BLaER1 (cell line): ENCODE measurements around the gene SGTB.
"Not testable (repeated sequence)": the region's sequence is repeated elsewhere in the genome, so short reads cannot be mapped to it uniquely, and the experiment has no call there.

Experiments
- H3K27ac ChIP-seq: shearing (Covaris generic); formaldehyde crosslinking; 2 replicates; pipeline ENCODE4 v1.8.1; 2022
- H3K27me3 ChIP-seq: shearing (Covaris generic); formaldehyde crosslinking; 2 replicates; pipeline ENCODE4 v1.8.1; 2022
- H3K36me3 ChIP-seq: shearing (Covaris generic); formaldehyde crosslinking; 2 replicates; pipeline ENCODE4 v1.8.1; 2022
- H3K4me1 ChIP-seq: shearing (Covaris generic); formaldehyde crosslinking; 2 replicates; pipeline ENCODE4 v1.8.1; 2022
- H3K4me2 ChIP-seq: shearing (Covaris generic); formaldehyde crosslinking; 2 replicates; pipeline ENCODE4 v1.8.1; 2022
- H3K4me3 ChIP-seq: shearing (Covaris generic); formaldehyde crosslinking; 2 replicates; pipeline ENCODE4 v1.8.1; 2022
- H3K9ac ChIP-seq: shearing (Covaris generic); formaldehyde crosslinking; 2 replicates; pipeline ENCODE4 v1.8.1; 2022
- H3K9me3 ChIP-seq: shearing (Covaris generic); formaldehyde crosslinking; 2 replicates; pipeline ENCODE4 v1.8.1; 2022
- H4K20me1 ChIP-seq: shearing (Covaris generic); formaldehyde crosslinking; 2 replicates; pipeline ENCODE4 v1.8.1; 2022
- Cebpa-rat ChIP-seq: shearing (Covaris generic); IDR thresholded peaks from 2 replicates; pipeline ENCODE4 v1.8.1; 2022

The SGTB gene

DNA sequence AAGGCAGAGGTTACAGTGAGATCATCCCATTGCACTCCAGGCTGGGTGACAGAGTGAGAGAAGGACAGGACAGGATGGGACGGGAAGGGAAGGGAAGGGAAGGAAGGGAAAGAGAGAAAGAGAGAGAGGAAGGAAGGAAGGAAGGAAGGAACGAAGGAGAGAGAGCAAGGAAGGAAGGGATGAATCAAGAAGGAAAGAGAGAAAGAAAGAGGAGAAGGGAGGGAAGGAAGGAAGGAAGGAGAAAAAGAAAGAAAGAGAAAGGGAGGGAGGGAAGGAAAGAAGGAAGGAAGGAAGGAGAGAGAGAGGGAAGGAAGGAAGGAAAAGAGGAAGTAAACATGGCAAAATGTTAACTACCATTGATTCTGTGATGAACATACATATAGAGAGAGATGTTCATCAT is 28.8 kb downstream of the SGTB start:
- no peaks in the 10 kb centered on the region for H4K20me1 ChIP-seq
- no peak for TF ChIP-seq Cebpa-rat
- H3K9me3 ChIP-seq, result no peaks in the 10 kb centered on the region
- no peak overlapping the region for H3K9ac ChIP-seq
- peaks cover 14% of the 10 kb centered on the region for H3K4me1 ChIP-seq
- H3K4me2 ChIP-seq, result no peak overlapping the region
- no peak overlapping the region for H3K27ac ChIP-seq
- no peak overlapping the region for H3K4me3 ChIP-seq
- H3K27me3 ChIP-seq, result no peaks in the 10 kb centered on the region
- H3K36me3 ChIP-seq, result peaks cover 47% of the 10 kb centered on the region

DNA sequence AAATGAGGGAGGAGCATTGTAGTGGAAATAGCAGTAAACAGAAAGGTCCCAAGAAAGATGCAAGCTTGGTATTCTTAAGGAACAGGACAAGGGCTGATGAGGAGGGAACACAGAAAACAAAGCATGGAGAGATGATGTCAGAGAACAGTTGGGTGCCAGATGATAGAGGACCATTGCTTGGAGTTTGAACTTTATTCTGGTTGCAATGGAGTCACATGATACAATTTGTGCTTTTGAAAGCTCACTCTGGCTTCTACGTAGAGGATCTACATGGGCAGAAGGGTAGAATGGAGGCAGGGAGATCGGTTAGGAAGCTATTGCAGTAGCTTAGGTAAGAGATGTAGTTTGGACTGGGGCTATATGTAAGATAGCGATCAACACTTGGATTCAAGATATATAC is 39.8 kb downstream of the SGTB start:
- no peaks in the 10 kb centered on the region for H3K27me3 ChIP-seq
- no peak overlapping the region for H3K4me2 ChIP-seq
- no peaks in the 10 kb centered on the region for H4K20me1 ChIP-seq
- no peaks in the 10 kb centered on the region for H3K9me3 ChIP-seq
- TF ChIP-seq Cebpa-rat, result no peak
- no peak overlapping the region for H3K27ac ChIP-seq
- peaks cover 82% of the 10 kb centered on the region for H3K36me3 ChIP-seq
- no peak overlapping the region for H3K9ac ChIP-seq
- H3K4me3 ChIP-seq, result no peak overlapping the region
- H3K4me1 ChIP-seq, result no peaks in the 10 kb centered on the region

DNA sequence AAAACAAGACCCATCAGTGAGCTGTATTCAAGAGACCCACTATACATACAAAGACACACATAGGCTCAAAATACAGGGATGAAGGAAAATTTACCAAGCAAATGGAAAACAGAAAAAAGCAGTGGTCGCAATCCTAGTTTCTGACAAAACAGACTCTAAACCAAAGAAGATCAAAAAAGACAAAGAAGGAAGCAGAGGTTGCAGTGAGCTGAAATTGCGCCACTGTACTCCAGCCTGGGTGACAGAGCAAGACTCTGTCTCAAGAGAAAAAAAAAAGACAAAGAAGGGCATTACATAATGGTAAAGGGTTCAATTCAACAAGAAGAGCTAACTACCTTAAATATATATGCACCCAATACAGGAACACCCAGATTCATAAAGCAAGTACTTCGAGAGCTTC is 45.9 kb downstream of the SGTB start:
- not testable (repeated sequence) for H3K4me1 ChIP-seq, H3K9ac ChIP-seq, H3K4me3 ChIP-seq, H3K27me3 ChIP-seq, H3K4me2 ChIP-seq, H4K20me1 ChIP-seq, H3K9me3 ChIP-seq, H3K27ac ChIP-seq
- H3K36me3 ChIP-seq, result peaks cover 75% of the 10 kb centered on the region

DNA sequence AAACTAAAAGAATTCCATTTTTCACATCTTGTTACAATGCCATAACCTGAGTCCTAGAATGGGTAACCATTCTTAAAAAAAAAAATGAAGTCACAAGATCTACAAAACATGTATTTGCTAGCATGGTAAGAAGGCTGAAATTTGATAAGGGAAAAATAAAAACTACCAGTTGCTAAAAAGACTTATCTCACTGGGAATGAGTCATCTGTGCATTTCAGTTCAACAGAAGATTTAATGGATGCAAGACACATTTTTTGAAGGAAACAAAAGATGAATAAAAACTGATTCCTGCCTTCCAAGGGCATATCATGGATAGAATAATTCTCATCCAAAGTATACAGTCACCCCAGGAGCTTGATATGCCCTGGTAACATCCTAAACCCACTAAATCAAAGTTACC is 47.2 kb downstream of the SGTB start:
- no peak overlapping the region for H3K4me3 ChIP-seq
- no peaks in the 10 kb centered on the region for H3K27me3 ChIP-seq
- H3K9ac ChIP-seq, result no peak overlapping the region
- no peak overlapping the region for H3K27ac ChIP-seq
- no peaks in the 10 kb centered on the region for H4K20me1 ChIP-seq
- no peak overlapping the region for H3K4me2 ChIP-seq
- no peaks in the 10 kb centered on the region for H3K4me1 ChIP-seq
- no peak for TF ChIP-seq Cebpa-rat
- H3K36me3 ChIP-seq, result peaks cover 77% of the 10 kb centered on the region
- no peaks in the 10 kb centered on the region for H3K9me3 ChIP-seq

DNA sequence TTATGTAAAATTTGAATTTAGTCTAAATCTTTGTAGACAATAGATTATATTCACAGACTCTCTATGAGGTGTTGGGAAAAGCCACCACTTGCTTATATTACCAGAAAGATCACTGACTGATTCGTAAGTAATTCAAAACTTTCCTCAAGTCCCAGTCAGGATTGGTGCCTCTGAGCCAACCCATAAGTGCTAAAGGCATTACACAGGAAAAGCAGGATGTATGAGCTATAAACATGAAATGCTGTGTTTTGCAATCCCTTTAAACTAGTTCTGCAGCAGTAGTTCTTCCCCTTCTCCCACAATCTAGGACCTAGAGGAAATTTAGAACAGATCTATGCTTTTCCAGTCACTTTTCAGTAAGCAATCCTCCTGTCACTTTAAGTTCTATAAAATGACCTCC is 49.1 kb downstream of the SGTB start:
- H3K27me3 ChIP-seq, result no peaks in the 10 kb centered on the region
- H3K9me3 ChIP-seq, result no peaks in the 10 kb centered on the region
- no peak for TF ChIP-seq Cebpa-rat
- no peak overlapping the region for H3K9ac ChIP-seq
- H4K20me1 ChIP-seq, result no peaks in the 10 kb centered on the region
- no peak overlapping the region for H3K27ac ChIP-seq
- H3K36me3 ChIP-seq, result peaks cover 73% of the 10 kb centered on the region
- no peak overlapping the region for H3K4me2 ChIP-seq
- H3K4me3 ChIP-seq, result no peak overlapping the region
- no peaks in the 10 kb centered on the region for H3K4me1 ChIP-seq

DNA sequence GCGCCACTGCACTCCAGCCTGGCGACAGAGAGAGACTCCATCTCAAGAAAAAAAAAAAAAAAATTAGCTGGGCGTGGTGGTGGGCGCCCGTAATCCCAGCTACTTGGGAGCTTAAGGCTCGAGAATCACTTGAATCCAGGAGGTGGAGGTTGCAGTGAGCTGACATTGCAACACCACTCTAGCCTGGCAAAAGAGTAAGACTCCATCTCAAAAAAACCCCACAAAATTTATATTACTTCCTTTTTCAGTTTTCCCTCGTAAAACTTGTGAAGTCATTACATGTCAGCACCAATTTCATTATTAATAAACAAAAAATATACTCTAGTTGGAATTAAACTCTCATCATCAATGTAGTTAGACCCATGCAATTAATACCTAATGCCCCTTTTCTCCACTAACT is 53.2 kb downstream of the SGTB start:
- Histone ChIP-seq H3K4me2 (no peak overlapping the region), H3K36me3 (peaks cover 56% of the 10 kb centered on the region), H3K9me3 (no peaks in the 10 kb centered on the region), H3K4me3 (no peak overlapping the region), H3K9ac (no peak overlapping the region), H3K4me1 (no peaks in the 10 kb centered on the region), H4K20me1 (no peaks in the 10 kb centered on the region), H3K27ac (no peak overlapping the region), H3K27me3 (no peaks in the 10 kb centered on the region)
- TF ChIP-seq Cebpa-rat, result no peak

DNA sequence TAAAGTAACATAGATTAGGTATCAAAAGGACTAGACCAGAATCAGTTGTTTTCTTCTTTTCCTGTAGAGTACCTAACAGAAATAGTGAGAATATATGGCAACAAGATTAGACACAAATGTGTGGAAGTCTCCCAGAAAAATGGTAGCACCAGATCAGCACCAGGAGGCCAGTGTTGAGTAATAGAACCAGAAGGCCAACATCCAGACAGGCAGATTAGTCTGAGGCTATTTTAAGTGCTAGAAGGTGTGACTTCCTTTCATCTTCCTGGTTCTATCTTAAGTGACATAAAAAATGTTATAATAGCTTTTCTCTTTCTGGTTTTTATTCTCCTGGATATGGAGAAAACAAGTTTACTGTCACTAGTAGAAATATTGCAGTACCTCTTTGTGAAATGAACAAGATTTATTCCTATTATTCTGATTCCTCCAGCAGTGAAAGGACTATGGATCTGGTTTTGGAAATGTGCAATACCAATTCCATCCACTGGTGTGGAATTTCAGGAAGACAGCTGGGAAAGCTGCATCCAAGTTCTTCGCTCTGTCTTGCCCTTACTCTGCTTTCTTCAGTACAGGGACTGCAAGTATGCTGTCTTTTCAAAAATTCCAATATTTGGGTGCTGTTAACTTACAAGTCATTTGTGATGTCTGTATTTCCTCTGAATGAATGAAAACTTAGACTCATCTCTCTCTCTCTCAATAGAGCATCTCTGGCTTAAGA is 57.9 kb downstream of the SGTB start:
- Histone ChIP-seq H3K4me1 (no peaks in the 10 kb centered on the region), H3K4me2 (no peak overlapping the region), H3K4me3 (no peak overlapping the region), H4K20me1 (no peaks in the 10 kb centered on the region), H3K36me3 (peaks cover 30% of the 10 kb centered on the region), H3K27ac (no peak overlapping the region), H3K9me3 (no peaks in the 10 kb centered on the region), H3K27me3 (no peaks in the 10 kb centered on the region), H3K9ac (no peak overlapping the region)
- no peak for TF ChIP-seq Cebpa-rat

DNA sequence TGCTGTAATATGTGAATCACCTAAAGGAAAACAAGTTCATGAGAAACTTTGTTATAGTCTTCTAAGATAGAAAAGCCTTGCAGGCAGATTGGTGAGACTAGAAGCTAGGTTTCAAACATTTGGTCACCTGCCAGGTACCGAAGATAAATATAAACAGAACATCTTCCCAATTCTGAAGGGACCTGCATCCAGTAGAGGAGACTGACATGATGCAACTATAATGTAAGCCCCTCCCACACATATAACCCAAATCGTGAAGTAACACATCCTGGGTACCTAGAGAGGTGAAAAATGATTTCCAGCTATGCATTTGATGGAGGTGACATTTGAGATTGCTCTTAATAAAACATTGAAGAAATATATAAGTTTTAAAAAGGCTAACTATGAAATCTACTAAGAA is 67.2 kb downstream of the SGTB start:
- H3K36me3 ChIP-seq, result peaks cover 18% of the 10 kb centered on the region; the same call in 1 of the 2 replicates

DNA sequence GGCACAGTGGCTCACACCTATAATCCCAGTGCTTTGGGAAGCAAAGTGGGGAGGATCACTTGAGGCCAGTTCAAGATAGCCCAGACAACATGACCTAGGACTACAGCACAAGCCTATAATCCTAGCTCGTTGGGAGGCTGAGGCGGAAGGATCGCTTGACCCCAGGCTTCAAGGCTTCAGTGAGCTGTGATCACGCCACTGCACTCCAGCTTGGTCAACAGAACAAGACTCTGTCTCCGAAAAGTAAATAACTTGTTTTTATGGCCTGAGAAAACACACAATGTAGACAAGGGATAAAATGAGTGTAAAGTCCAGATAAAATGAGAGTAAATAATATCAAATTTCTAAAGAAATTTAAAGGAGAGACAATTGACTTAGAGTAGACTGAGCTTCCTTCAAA is 70.8 kb downstream of the SGTB start:
- no peak overlapping the region for H3K4me3 ChIP-seq
- peaks cover 20% of the 10 kb centered on the region; the same call in 1 of the 2 replicates for H3K36me3 ChIP-seq
- H3K27me3 ChIP-seq, result no peaks in the 10 kb centered on the region
- TF ChIP-seq Cebpa-rat, result no peak
- H3K4me2 ChIP-seq, result no peak overlapping the region
- H3K4me1 ChIP-seq, result no peaks in the 10 kb centered on the region
- no peaks in the 10 kb centered on the region for H4K20me1 ChIP-seq
- no peaks in the 10 kb centered on the region for H3K9me3 ChIP-seq
- H3K9ac ChIP-seq, result no peak overlapping the region
- no peak overlapping the region for H3K27ac ChIP-seq

More for the DNA sequence above, 67.2 kb downstream of the SGTB start:
- H3K4me3 ChIP-seq, result no peak overlapping the region
- no peaks in the 10 kb centered on the region for H3K4me1 ChIP-seq
- H3K9me3 ChIP-seq, result no peaks in the 10 kb centered on the region
- no peak overlapping the region for H3K27ac ChIP-seq
- no peak overlapping the region for H3K4me2 ChIP-seq
- no peaks in the 10 kb centered on the region for H4K20me1 ChIP-seq
- H3K27me3 ChIP-seq, result no peaks in the 10 kb centered on the region
- no peak overlapping the region for H3K9ac ChIP-seq
- TF ChIP-seq Cebpa-rat, result no peak

DNA sequence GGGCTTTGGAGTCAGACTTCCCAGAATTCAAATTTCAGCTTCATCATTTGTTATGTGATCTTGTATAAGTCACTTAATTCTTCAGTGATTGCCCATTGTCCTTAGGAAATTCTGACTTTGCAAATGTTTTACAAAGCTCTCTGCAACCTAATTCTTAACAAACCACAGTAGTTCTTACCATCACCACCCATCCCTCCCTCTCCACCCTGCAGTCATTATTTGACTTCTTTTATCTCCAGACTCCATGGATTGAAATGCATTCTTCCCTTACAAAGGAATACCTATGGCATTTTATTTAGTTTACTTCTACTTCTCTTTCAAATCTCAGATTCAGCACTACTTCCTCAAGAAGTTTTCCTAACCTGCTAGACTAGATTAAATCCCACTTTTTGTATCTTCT is 74.0 kb downstream of the SGTB start:
- Histone ChIP-seq H3K9ac (no peak overlapping the region), H3K4me2 (no peak overlapping the region), H3K27me3 (no peaks in the 10 kb centered on the region), H3K36me3 (peaks cover 24% of the 10 kb centered on the region; the same call in 1 of the 2 replicates), H3K4me3 (no peak overlapping the region), H4K20me1 (no peaks in the 10 kb centered on the region), H3K4me1 (no peaks in the 10 kb centered on the region), H3K9me3 (no peaks in the 10 kb centered on the region), H3K27ac (no peak overlapping the region)
- TF ChIP-seq Cebpa-rat, result no peak

DNA sequence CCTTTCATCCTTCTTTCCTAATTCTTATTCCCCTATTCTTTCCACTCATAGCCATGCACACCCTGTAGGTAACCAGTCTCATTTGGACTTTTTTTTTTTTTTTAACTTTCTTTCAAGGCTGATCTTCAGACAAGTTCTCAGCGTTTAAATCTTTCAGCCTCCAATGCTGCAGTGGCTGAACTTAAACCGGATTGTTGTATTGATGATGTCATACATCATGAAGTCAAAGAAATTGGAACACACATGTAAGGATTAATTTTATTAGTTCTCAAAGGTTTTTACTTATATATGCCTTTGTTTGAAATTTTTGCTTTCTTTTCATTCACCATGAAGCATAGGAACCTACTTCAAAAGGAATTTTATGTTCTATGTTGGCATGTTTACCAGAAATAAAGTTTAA is 75.0 kb downstream of the SGTB start:
- no peaks in the 10 kb centered on the region for H3K4me1 ChIP-seq
- no peak overlapping the region for H3K27ac ChIP-seq
- H3K4me2 ChIP-seq, result no peak overlapping the region
- TF ChIP-seq Cebpa-rat, result no peak
- H3K27me3 ChIP-seq, result no peaks in the 10 kb centered on the region
- peaks cover 28% of the 10 kb centered on the region; the same call in 1 of the 2 replicates for H3K36me3 ChIP-seq
- H3K9ac ChIP-seq, result no peak overlapping the region
- no peaks in the 10 kb centered on the region for H3K9me3 ChIP-seq
- no peak overlapping the region for H3K4me3 ChIP-seq
- no peaks in the 10 kb centered on the region for H4K20me1 ChIP-seq
